HL-60 (cell line): ENCODE results near the gene ELMO1.

Experiments used
- DNase-seq, 2 experiments: peaks; one replicate each; pipeline ENCODE4 v3.0.0-alpha.2; 2010 to 2020; ENCODE audit warnings: low read depth in 1 of 2, low spot score in 1 of 2
- H3K27ac ChIP-seq: fragments of 250-450 bp; sonication (Bioruptor Pico); replicated peaks from 2 replicates; pipeline ENCODE4 v1.5.1; 2020; ENCODE audit warnings: mild to moderate bottlenecking, moderate library complexity
- H3K27me3 ChIP-seq: fragments of 250-450 bp; sonication (Bioruptor Pico); 2 replicates; pipeline ENCODE4 v1.5.1; 2021; ENCODE audit warnings: mild to moderate bottlenecking, moderate library complexity; ENCODE audit not compliant: insufficient read depth, poor library complexity, severe bottlenecking
- H3K4me3 ChIP-seq: replicated peaks from 2 replicates; pipeline ENCODE4 v1.5.1; 2011; ENCODE audit warnings: mild to moderate bottlenecking, control low read depth, low read length; ENCODE audit not compliant: insufficient read depth
- CTCF ChIP-seq: IDR thresholded peaks from one replicate; pipeline ENCODE4 v1.5.1; 2011; ENCODE audit warnings: low read length, control low read depth, inconsistent platforms; ENCODE audit not compliant: insufficient read depth
- GABPA ChIP-seq: IDR thresholded peaks from 2 replicates; pipeline ENCODE4 v1.6.1; 2012; ENCODE audit warnings: low read depth
- POLR2AphosphoS5 ChIP-seq: IDR thresholded peaks from 2 replicates; pipeline ENCODE4 v1.6.1; 2012; ENCODE audit warnings: low read depth
- REST ChIP-seq: IDR thresholded peaks from 2 replicates; pipeline ENCODE4 v1.6.1; 2012; ENCODE audit warnings: low read depth; ENCODE audit not compliant: insufficient replicate concordance
- SPI1 ChIP-seq: IDR thresholded peaks from 2 replicates; pipeline ENCODE4 v1.6.1; 2012; ENCODE audit warnings: low read depth, mild to moderate bottlenecking, borderline replicate concordance

The ELMO1 gene

GRCh38 chr7:37193087-37193774 is 255.4 kb downstream of the ELMO1 start:
- DNase-seq: no peak
- H3K27ac ChIP-seq: no peak overlapping the region
- H3K4me3 ChIP-seq: no peak overlapping the region
- TF ChIP-seq POLR2AphosphoS5 (no peak), REST (no peak), CTCF (no peak), GABPA (no peak), SPI1 (no peak)
- no peaks in the 10 kb centered on the region for H3K27me3 ChIP-seq

GRCh38 chr7:37191797-37192196 is 256.9 kb downstream of the ELMO1 start:
- TF ChIP-seq REST: no peak
- no peak for TF ChIP-seq POLR2AphosphoS5
- no peak for TF ChIP-seq SPI1
- TF ChIP-seq CTCF: no peak
- TF ChIP-seq GABPA: no peak
- DNase-seq: no peak
- H3K4me3 ChIP-seq: no peak overlapping the region
- no peak overlapping the region for H3K27ac ChIP-seq
- no peaks in the 10 kb centered on the region for H3K27me3 ChIP-seq

- TF ChIP-seq POLR2AphosphoS5 (no peak), SPI1 (no peak), CTCF (no peak), GABPA (no peak), REST (no peak)
- Histone ChIP-seq H3K27me3 (no peaks in the 10 kb centered on the region), H3K4me3 (no peak overlapping the region), H3K27ac (no peak overlapping the region)
- DNase-seq: no peak
Observed at GRCh38 chr7:37187179-37187578, 261.5 kb downstream of the ELMO1 start.
